Activated naive CD8-positive, alpha-beta T cell treated with anti-CD3 and anti-CD28 coated beads for 36 hours (primary cell): Measurements from ENCODE around the gene ARHGAP20. TPM values are rescaled to one million over a fixed set of nuclear protein-coding genes. Genes with fewer than 3 reads are reported as not detected.

Experiments used
- DNase-seq: peaks from one replicate; pipeline ENCODE4 v3.0.0; 2021
- H3K27ac Mint-ChIP-seq: one replicate; pipeline ENCODE4 v1.8.0; 2022; ENCODE audit warnings: mild to moderate bottlenecking, moderate library complexity, mixed read lengths
- H3K27me3 Mint-ChIP-seq: one replicate; pipeline ENCODE4 v1.8.0; 2022; ENCODE audit warnings: mild to moderate bottlenecking, mixed read lengths
- H3K36me3 Mint-ChIP-seq: one replicate; pipeline ENCODE4 v1.8.0; 2021; ENCODE audit warnings: mild to moderate bottlenecking, mixed read lengths
- H3K4me1 Mint-ChIP-seq: one replicate; pipeline ENCODE4 v1.8.0; 2021; ENCODE audit warnings: mixed read lengths
- H3K4me3 Mint-ChIP-seq: one replicate; pipeline ENCODE4 v1.8.0; 2022; ENCODE audit warnings: mild to moderate bottlenecking, moderate library complexity, mixed read lengths
- H3K9me3 Mint-ChIP-seq: one replicate; pipeline ENCODE4 v1.8.0; 2022; ENCODE audit warnings: mixed read lengths
- total RNA-seq, 2 experiments: library from RNA; stranded (reverse); gene quantifications; one replicate each; pipeline ENCODE4 v1.2.3, GENCODE V29; 2021

Gene ARHGAP20
- total RNA-seq = under 1 TPM; 0.08 to 0.28 TPM

- peaks cover 73% of the 10 kb centered on the region for H3K27me3 Mint-ChIP-seq
- peak within 1 kb of the TSS; percentile 67 for H3K4me3 Mint-ChIP-seq
- no peak within 1 kb of the TSS for H3K27ac Mint-ChIP-seq
- no peaks in the 10 kb centered on the region for H3K9me3 Mint-ChIP-seq
- peak; percentile 78 for DNase-seq
- H3K4me1 Mint-ChIP-seq = peaks cover 13% of the 10 kb centered on the region
- no peaks in the 10 kb centered on the region for H3K36me3 Mint-ChIP-seq
Measured at GRCh38 chr11:110711776-110712658, at the start of gene ARHGAP20. Gene ARHGAP20, minus strand, starts transcription at chr11:110712437. Its CDS starts 206 bp downstream, at chr11:110712231.

GRCh38 chr11:110761991-110762390, 49.8 kb upstream of the ARHGAP20 start:
- no peak for DNase-seq
- Mint-ChIP-seq H3K4me1 (no peaks in the 10 kb centered on the region), H3K27ac (no peak overlapping the region), H3K27me3 (peaks cover 12% of the 10 kb centered on the region), H3K4me3 (no peak overlapping the region), H3K9me3 (no peaks in the 10 kb centered on the region), H3K36me3 (no peaks in the 10 kb centered on the region)

- Mint-ChIP-seq H3K36me3 (no peaks in the 10 kb centered on the region), H3K4me3 (no peak overlapping the region), H3K27me3 (peaks cover 12% of the 10 kb centered on the region), H3K27ac (no peak overlapping the region), H3K4me1 (no peaks in the 10 kb centered on the region), H3K9me3 (no peaks in the 10 kb centered on the region)
- no peak for DNase-seq
Measured at GRCh38 chr11:110761131-110761530, 48.9 kb upstream of the ARHGAP20 start.

- Mint-ChIP-seq H3K9me3 (no peaks in the 10 kb centered on the region), H3K4me3 (no peak overlapping the region), H3K36me3 (no peaks in the 10 kb centered on the region), H3K4me1 (no peaks in the 10 kb centered on the region), H3K27ac (no peak overlapping the region), H3K27me3 (peaks cover 12% of the 10 kb centered on the region)
- DNase-seq = no peak
Measured at GRCh38 chr11:110759972-110760381, 47.7 kb upstream of the ARHGAP20 start.

- peaks cover 10% of the 10 kb centered on the region for H3K27me3 Mint-ChIP-seq
- H3K9me3 Mint-ChIP-seq = peaks cover 3% of the 10 kb centered on the region
- no peak overlapping the region for H3K27ac Mint-ChIP-seq
- H3K4me1 Mint-ChIP-seq = no peaks in the 10 kb centered on the region
- no peak overlapping the region for H3K4me3 Mint-ChIP-seq
- DNase-seq = no peak
- H3K36me3 Mint-ChIP-seq = no peaks in the 10 kb centered on the region
Measured at GRCh38 chr11:110757962-110758755, 45.9 kb upstream of the ARHGAP20 start.

- no peak for DNase-seq
- Mint-ChIP-seq H3K4me3 (no peak overlapping the region), H3K36me3 (no peaks in the 10 kb centered on the region), H3K27me3 (peaks cover 10% of the 10 kb centered on the region), H3K27ac (no peak overlapping the region), H3K4me1 (no peaks in the 10 kb centered on the region), H3K9me3 (peaks cover 11% of the 10 kb centered on the region)
Measured at GRCh38 chr11:110757066-110757465, 44.8 kb upstream of the ARHGAP20 start.

GRCh38 chr11:110755941-110756340, 43.7 kb upstream of the ARHGAP20 start:
- Mint-ChIP-seq H3K27ac (no peak overlapping the region), H3K36me3 (no peaks in the 10 kb centered on the region), H3K4me3 (no peak overlapping the region), H3K4me1 (no peaks in the 10 kb centered on the region), H3K9me3 (peaks cover 14% of the 10 kb centered on the region), H3K27me3 (peaks cover 14% of the 10 kb centered on the region)
- no peak for DNase-seq

GRCh38 chr11:110752890-110753289, 40.7 kb upstream of the ARHGAP20 start:
- H3K27me3 Mint-ChIP-seq = peaks cover 26% of the 10 kb centered on the region

GRCh38 chr11:110750100-110750499, 37.9 kb upstream of the ARHGAP20 start:
- no peak for DNase-seq
- H3K9me3 Mint-ChIP-seq = peaks cover 15% of the 10 kb centered on the region
- H3K4me3 Mint-ChIP-seq = no peak overlapping the region
- H3K4me1 Mint-ChIP-seq = no peaks in the 10 kb centered on the region
- H3K27me3 Mint-ChIP-seq = peaks cover 23% of the 10 kb centered on the region
- H3K27ac Mint-ChIP-seq = no peak overlapping the region
- no peaks in the 10 kb centered on the region for H3K36me3 Mint-ChIP-seq

More at GRCh38 chr11:110752890-110753289, 40.7 kb upstream of the ARHGAP20 start:
- Mint-ChIP-seq H3K4me1 (no peaks in the 10 kb centered on the region), H3K27ac (no peak overlapping the region), H3K36me3 (no peaks in the 10 kb centered on the region), H3K4me3 (no peak overlapping the region), H3K9me3 (peaks cover 15% of the 10 kb centered on the region)
- DNase-seq = no peak

GRCh38 chr11:110747531-110747930, 35.3 kb upstream of the ARHGAP20 start:
- no peak overlapping the region for H3K4me3 Mint-ChIP-seq
- peaks cover 20% of the 10 kb centered on the region for H3K27me3 Mint-ChIP-seq
- no peaks in the 10 kb centered on the region for H3K36me3 Mint-ChIP-seq
- no peaks in the 10 kb centered on the region for H3K4me1 Mint-ChIP-seq
- no peak for DNase-seq
- H3K9me3 Mint-ChIP-seq = peaks cover 7% of the 10 kb centered on the region
- H3K27ac Mint-ChIP-seq = no peak overlapping the region

- Mint-ChIP-seq H3K27ac (no peak overlapping the region), H3K4me3 (no peak overlapping the region), H3K27me3 (peaks cover 11% of the 10 kb centered on the region), H3K4me1 (no peaks in the 10 kb centered on the region), H3K9me3 (no peaks in the 10 kb centered on the region), H3K36me3 (no peaks in the 10 kb centered on the region)
- no peak for DNase-seq
Measured at GRCh38 chr11:110738641-110739040, 26.4 kb upstream of the ARHGAP20 start.

GRCh38 chr11:110737593-110737992, 25.4 kb upstream of the ARHGAP20 start:
- Mint-ChIP-seq H3K4me3 (no peak overlapping the region), H3K27ac (no peak overlapping the region), H3K36me3 (no peaks in the 10 kb centered on the region), H3K9me3 (no peaks in the 10 kb centered on the region), H3K4me1 (no peaks in the 10 kb centered on the region), H3K27me3 (peaks cover 16% of the 10 kb centered on the region)
- no peak for DNase-seq

- Mint-ChIP-seq H3K4me1 (no peaks in the 10 kb centered on the region), H3K9me3 (no peaks in the 10 kb centered on the region), H3K27me3 (peaks cover 20% of the 10 kb centered on the region), H3K27ac (no peak overlapping the region), H3K4me3 (no peak overlapping the region), H3K36me3 (no peaks in the 10 kb centered on the region)
- DNase-seq = no peak
Measured at GRCh38 chr11:110736171-110736553, 23.9 kb upstream of the ARHGAP20 start.

GRCh38 chr11:110735455-110736170, 23.4 kb upstream of the ARHGAP20 start:
- Mint-ChIP-seq H3K36me3 (no peaks in the 10 kb centered on the region), H3K27me3 (peaks cover 22% of the 10 kb centered on the region), H3K4me3 (no peak overlapping the region), H3K4me1 (no peaks in the 10 kb centered on the region), H3K9me3 (no peaks in the 10 kb centered on the region), H3K27ac (peak overlapping the region; percentile 4)
- DNase-seq = no peak

GRCh38 chr11:110734790-110735189, 22.6 kb upstream of the ARHGAP20 start:
- Mint-ChIP-seq H3K36me3 (no peaks in the 10 kb centered on the region), H3K27me3 (peaks cover 23% of the 10 kb centered on the region), H3K9me3 (no peaks in the 10 kb centered on the region), H3K4me1 (no peaks in the 10 kb centered on the region), H3K27ac (no peak overlapping the region), H3K4me3 (no peak overlapping the region)
- DNase-seq = no peak
